Activated CD4-positive, alpha-beta T cell treated with anti-CD3 and anti-CD28 coated beads, Interleukin-2, amount 10 ng/mL, durations not matched to agents 24 days and 14 days (primary cell): ENCODE data around the gene ASB13. TPM values are rescaled to one million over a fixed set of nuclear protein-coding genes. Genes with fewer than 3 reads are reported as not detected.
A peak's percentile ranks its signal among the peaks of the same experiment; 100 is the strongest.

Source experiments
- DNase-seq: peaks from one replicate; pipeline ENCODE4 v3.0.0; 2022
- H3K27ac Mint-ChIP-seq: one replicate; pipeline ENCODE4 v1.8.0; 2022; ENCODE audit warnings: mild to moderate bottlenecking, mixed read lengths
- H3K27me3 Mint-ChIP-seq: one replicate; pipeline ENCODE4 v1.8.0; 2022; ENCODE audit warnings: mixed read lengths
- H3K36me3 Mint-ChIP-seq: one replicate; pipeline ENCODE4 v1.8.0; 2022; ENCODE audit warnings: low read depth, mild to moderate bottlenecking, mixed read lengths
- H3K4me1 Mint-ChIP-seq: one replicate; pipeline ENCODE4 v1.8.0; 2021; ENCODE audit warnings: mixed read lengths
- H3K4me3 Mint-ChIP-seq: one replicate; pipeline ENCODE4 v1.8.0; 2022; ENCODE audit warnings: mild to moderate bottlenecking, moderate library complexity, mixed read lengths
- H3K9me3 Mint-ChIP-seq: one replicate; pipeline ENCODE4 v1.8.0; 2021; ENCODE audit warnings: mixed read lengths
- intact Hi-C: fragments of 100-400 bp; cut with micrococcal nuclease; formaldehyde crosslinking; loops from one replicate; pipeline ENCODE4 v1.15.1; 2023
- total RNA-seq: library from RNA; stranded (reverse); gene quantifications from 2 replicates; pipeline ENCODE4 v1.2.3, GENCODE V29; 2022

ASB13 gene
- total RNA-seq, 1 donor from 2014 or later = 13.5 TPM

DNA sequence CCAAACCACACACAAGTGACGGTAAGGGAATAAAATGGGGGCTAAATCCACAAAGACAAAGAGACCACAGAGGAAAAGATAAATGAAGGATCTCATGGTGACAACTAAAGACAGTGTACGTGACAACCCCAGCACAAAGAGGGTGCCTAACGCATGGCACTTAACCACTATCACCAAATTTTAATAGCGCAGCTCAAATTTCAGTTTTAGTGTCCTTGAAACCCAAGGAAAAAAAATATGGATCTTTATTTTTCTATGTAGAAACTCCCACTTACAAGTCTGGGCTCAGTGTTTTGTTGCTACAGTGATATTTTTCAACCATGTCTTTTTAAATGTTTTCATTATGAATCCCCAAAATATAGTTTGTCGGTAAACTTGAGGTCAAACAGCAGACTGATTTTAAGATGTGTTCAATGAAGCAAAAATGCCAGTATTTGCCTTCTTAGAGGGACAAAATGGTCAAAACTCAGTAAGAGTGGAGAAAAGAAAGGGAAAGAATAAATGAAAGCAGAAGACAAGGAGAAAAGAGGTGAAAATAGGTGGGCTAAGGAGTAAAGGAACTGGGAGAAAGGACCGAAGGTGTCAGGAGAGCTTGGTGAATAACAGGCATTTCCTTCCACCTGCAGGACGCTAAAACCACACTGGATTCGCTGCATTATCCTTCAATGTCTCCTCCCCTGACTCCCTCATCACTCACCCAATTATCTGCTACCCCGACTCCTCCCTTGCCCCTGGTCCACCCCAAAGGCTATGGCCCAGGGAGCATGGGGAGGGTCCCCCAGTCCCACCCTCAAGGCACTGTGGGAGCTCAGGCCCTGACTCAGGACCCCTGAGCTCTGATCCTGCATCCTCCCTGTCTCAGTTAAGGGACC, 3.5 kb downstream of the ASB13 start:
- H3K27me3 Mint-ChIP-seq = peaks cover 12% of the 10 kb centered on the region
- H3K36me3 Mint-ChIP-seq = no peaks in the 10 kb centered on the region
- no peak overlapping the region for H3K4me3 Mint-ChIP-seq
- intact Hi-C loops = no loop called here
- DNase-seq = no peak
- H3K27ac Mint-ChIP-seq = no peak overlapping the region
- H3K9me3 Mint-ChIP-seq = no peaks in the 10 kb centered on the region
- H3K4me1 Mint-ChIP-seq = peaks cover 19% of the 10 kb centered on the region

DNA sequence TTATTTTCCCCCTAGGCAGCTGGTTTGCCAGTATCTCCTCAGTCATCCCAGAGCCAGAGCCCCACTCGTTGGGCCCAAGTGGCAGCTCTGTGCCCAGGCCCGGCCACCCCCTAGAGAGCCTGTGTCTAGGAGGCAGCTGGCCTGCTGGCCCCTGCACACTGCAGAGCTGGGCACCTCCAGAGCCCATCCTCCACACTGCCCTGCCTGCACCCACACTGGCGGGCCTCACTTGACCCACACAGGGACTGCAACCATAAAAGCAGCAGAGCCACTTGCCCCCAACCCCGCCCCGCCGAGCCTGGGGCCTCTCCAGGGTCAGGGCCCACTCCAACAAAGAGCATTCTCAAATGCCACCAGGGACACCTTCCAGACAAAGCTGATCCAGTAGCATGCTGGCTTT, 5.4 kb downstream of the ASB13 start:
- no peak for DNase-seq
- no peaks in the 10 kb centered on the region for H3K9me3 Mint-ChIP-seq
- intact Hi-C loops = no loop called here
- no peak overlapping the region for H3K27ac Mint-ChIP-seq
- peaks cover 5% of the 10 kb centered on the region for H3K27me3 Mint-ChIP-seq
- no peak overlapping the region for H3K4me3 Mint-ChIP-seq
- peaks cover 21% of the 10 kb centered on the region for H3K4me1 Mint-ChIP-seq
- H3K36me3 Mint-ChIP-seq = no peaks in the 10 kb centered on the region

DNA sequence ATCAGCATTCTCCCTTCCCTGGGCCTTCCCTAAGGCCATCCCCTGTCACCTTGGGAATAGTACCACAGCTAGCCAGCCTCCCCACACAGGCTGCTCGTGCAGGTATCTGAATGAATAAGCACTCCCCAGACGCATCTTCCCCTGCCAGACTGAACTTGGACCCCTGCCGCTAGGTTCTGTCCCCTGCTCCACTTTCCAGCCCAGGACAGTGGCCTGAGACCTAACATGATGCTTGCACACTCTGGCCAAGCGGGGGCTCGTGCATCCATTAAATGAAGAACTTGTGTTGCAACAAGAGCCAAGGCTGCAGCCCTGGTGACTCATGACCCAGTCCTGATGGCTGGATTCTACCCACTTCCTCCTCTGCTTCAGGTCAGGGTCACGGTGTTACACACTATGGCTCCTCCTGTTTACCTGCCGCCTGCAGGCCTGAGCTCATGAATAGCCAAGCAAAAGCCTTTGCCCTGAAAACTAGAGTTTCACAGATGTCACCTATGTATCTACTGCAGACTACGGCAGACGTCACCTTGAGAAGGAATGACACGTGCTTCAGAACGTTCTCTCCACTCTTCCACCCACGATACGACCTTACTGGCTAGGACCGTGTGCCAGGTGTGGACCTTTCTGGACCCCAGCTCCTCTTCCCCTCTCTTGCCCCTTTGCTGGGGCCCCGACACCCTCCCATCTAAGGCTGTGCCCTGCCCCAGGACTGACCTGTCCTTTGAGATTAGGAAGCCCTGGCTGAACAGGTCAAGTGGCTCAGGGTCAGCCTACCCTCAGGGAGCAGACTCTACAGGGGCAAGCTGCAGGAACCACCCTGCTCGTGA, 6.5 kb downstream of the ASB13 start:
- peak overlapping the region; percentile 43 for H3K27ac Mint-ChIP-seq
- H3K4me1 Mint-ChIP-seq = peaks cover 24% of the 10 kb centered on the region
- peaks cover 2% of the 10 kb centered on the region for H3K27me3 Mint-ChIP-seq
- intact Hi-C loops = no loop called here
- H3K36me3 Mint-ChIP-seq = no peaks in the 10 kb centered on the region
- H3K9me3 Mint-ChIP-seq = no peaks in the 10 kb centered on the region
- no peak for DNase-seq
- no peak overlapping the region for H3K4me3 Mint-ChIP-seq

DNA sequence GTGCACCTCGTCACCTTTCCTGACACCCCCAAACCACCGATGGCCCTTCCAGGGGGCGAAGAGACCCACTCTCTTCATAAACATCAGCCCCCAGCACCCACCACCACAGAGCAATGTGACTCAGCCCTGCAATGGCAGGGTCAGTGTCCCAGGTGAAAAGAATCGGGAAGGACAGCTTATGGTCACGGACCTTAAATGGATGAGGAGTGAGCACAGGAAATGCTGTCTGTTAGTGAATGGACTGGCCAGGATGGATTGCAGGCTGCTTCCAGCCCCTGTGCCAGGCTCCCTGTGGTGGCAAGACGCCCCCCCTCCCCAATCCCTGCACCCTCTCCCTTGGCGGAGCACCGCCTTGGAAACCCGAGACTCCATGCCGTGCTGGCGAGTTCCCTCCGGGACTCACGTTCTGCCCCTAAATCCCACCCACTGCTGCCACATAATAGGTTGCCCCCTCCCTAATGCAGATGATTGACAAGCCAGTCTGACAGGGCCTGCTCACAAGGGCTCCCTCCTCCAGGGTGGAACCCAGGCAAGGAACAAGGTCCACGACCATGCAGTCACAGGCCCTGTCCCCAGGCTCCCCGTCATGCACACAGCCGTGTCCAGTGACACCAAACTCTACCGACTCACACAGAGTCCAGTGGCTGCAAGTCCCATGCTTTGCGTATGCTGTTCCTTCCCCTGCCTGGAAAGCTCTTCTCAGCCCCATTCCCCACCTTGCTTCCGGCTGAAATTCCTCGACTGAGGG, 7.3 kb downstream of the ASB13 start:
- H3K4me1 Mint-ChIP-seq = peaks cover 24% of the 10 kb centered on the region
- no peaks in the 10 kb centered on the region for H3K9me3 Mint-ChIP-seq
- no peaks in the 10 kb centered on the region for H3K36me3 Mint-ChIP-seq
- no peak for DNase-seq
- H3K4me3 Mint-ChIP-seq = no peak overlapping the region
- H3K27me3 Mint-ChIP-seq = no peaks in the 10 kb centered on the region
- intact Hi-C loops = no loop called here
- H3K27ac Mint-ChIP-seq = no peak overlapping the region

DNA sequence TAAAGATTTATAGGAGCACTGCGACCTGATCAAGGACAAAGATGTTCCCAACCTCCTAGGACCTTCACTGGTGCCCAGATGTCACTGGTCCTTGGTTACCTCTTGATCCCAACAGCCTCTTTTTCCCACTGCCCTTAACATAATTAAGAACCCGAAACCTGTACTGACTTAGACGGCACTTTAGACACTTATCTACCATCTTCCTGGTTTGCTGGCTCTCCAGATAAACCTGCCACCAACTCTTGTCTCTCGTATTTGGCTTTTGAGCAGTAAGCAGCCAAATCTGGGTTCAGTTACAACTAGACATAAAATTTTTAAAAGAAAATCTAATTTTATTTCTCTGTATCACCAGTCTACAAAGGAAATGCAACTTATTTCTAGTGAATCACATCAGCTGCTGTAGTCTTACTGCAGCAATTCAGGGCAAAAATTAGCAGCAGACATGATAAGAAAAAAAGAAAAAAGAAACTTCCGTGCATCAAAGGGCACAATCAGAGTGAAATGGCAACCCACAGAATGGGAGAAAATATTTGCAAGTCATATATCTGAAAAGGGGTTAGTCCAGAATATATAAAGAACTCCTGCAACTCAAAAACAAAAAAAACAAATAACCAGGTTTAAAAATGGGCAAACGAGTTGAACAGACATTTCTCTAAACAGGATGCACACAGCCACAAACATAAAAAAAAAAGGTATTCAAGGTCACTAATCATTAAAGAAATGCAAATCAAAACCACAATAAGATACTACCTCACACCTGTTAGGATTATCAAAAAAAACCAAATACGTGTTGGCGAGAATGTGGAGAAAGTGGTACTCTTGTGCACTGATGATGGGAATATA, 9.4 kb downstream of the ASB13 start:
- intact Hi-C loops = no loop called here
- Mint-ChIP-seq H3K4me3 (peak overlapping the region; percentile 16), H3K27me3 (no peaks in the 10 kb centered on the region), H3K27ac (no peak overlapping the region), H3K9me3 (no peaks in the 10 kb centered on the region), H3K4me1 (peaks cover 24% of the 10 kb centered on the region), H3K36me3 (no peaks in the 10 kb centered on the region)
- no peak for DNase-seq

DNA sequence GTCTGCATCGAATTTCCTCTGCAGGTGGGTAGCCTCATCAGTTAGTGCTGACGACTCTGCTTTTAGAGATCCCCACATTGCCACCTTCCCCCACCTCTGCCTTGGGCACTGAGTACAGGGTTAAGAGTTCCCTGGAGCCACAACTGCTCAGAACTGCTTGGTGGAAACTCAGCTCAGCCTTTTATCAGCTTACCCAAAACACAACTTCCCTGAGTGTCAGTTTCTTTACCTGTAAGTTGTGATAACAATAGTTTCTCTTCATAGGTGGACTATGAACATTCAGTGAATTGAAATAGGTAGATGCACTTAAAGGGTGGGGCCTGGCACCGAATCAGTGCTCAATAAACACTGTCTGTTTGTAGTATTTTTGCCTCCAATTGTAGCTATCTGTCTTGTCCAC, 11.3 kb downstream of the ASB13 start:
- no peak overlapping the region for H3K4me3 Mint-ChIP-seq
- no peak for DNase-seq
- intact Hi-C loops = no loop called here
- H3K9me3 Mint-ChIP-seq = no peaks in the 10 kb centered on the region
- H3K27ac Mint-ChIP-seq = no peak overlapping the region
- peaks cover 22% of the 10 kb centered on the region for H3K4me1 Mint-ChIP-seq
- peaks cover 1% of the 10 kb centered on the region for H3K36me3 Mint-ChIP-seq
- H3K27me3 Mint-ChIP-seq = no peaks in the 10 kb centered on the region

GRCh38 chr10:5654218-5654755, 12.1 kb downstream of the ASB13 start:
- intact Hi-C loops = no loop called here

GRCh38 chr10:5652746-5653145, 13.6 kb downstream of the ASB13 start:
- Mint-ChIP-seq H3K36me3 (peaks cover 11% of the 10 kb centered on the region), H3K4me1 (peaks cover 16% of the 10 kb centered on the region), H3K4me3 (no peak overlapping the region), H3K27me3 (no peaks in the 10 kb centered on the region), H3K9me3 (no peaks in the 10 kb centered on the region), H3K27ac (no peak overlapping the region)
- no peak for DNase-seq
- intact Hi-C loops = no loop called here

More at GRCh38 chr10:5654218-5654755, 12.1 kb downstream of the ASB13 start:
- Mint-ChIP-seq H3K4me1 (peaks cover 15% of the 10 kb centered on the region), H3K9me3 (no peaks in the 10 kb centered on the region), H3K4me3 (no peak overlapping the region), H3K36me3 (peaks cover 6% of the 10 kb centered on the region), H3K27ac (no peak overlapping the region), H3K27me3 (no peaks in the 10 kb centered on the region)
- no peak for DNase-seq

DNA sequence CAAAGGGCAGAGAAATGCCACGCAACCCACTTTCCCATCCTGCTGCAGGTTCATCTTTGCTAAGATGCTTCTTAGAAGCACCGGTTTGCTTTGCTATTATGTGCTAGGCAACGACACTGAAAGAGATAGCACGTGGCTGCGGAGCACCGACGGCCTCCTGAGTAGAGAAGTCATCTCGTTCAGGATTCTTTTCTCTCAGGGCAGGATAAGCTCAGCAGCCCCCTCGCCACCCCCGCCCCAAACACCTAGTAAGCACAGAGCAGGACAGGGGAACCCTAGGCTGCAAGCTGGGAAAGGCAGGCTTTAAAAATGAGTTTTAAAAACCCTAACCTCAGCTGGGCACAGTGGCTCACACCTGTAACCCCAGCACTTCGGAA, 15.0 kb downstream of the ASB13 start:
- intact Hi-C loops = no loop called here
- Mint-ChIP-seq H3K4me3 (no peak overlapping the region), H3K4me1 (peaks cover 9% of the 10 kb centered on the region), H3K36me3 (peaks cover 19% of the 10 kb centered on the region), H3K27ac (no peak overlapping the region), H3K9me3 (no peaks in the 10 kb centered on the region), H3K27me3 (no peaks in the 10 kb centered on the region)
- DNase-seq = no peak

- H3K4me3 Mint-ChIP-seq = no peak overlapping the region
- no peak overlapping the region for H3K27ac Mint-ChIP-seq
Observed at GRCh38 chr10:5650664-5651387, 15.6 kb downstream of the ASB13 start.

GRCh38 chr10:5649746-5650145, 16.6 kb downstream of the ASB13 start:
- peaks cover 3% of the 10 kb centered on the region for H3K4me1 Mint-ChIP-seq
- no peaks in the 10 kb centered on the region for H3K9me3 Mint-ChIP-seq
- intact Hi-C loops = no loop called here
- no peak overlapping the region for H3K4me3 Mint-ChIP-seq
- no peaks in the 10 kb centered on the region for H3K27me3 Mint-ChIP-seq
- H3K27ac Mint-ChIP-seq = peak overlapping the region; percentile 48
- H3K36me3 Mint-ChIP-seq = peaks cover 19% of the 10 kb centered on the region
- no peak for DNase-seq

More at GRCh38 chr10:5650664-5651387, 15.6 kb downstream of the ASB13 start:
- no peaks in the 10 kb centered on the region for H3K27me3 Mint-ChIP-seq
- no peaks in the 10 kb centered on the region for H3K9me3 Mint-ChIP-seq
- peaks cover 19% of the 10 kb centered on the region for H3K36me3 Mint-ChIP-seq
- intact Hi-C loops = no loop called here
- peaks cover 9% of the 10 kb centered on the region for H3K4me1 Mint-ChIP-seq
- DNase-seq = no peak
